Measurements from ENCODE around the gene MICAL2. TPM values are rescaled to one million over a fixed set of nuclear protein-coding genes. Genes with fewer than 3 reads are reported as not detected.

The MICAL2 gene
- total RNA-seq, 1 donor from 2014 or later = 20.8 TPM

GRCh38 chr11:12070446-12071267, 39.7 kb upstream of the MICAL2 start:
- no peak overlapping the region for H3K27ac Mint-ChIP-seq (ENCODE audit: unreplicated experiment)
- no peak for TF ChIP-seq CTCF (IDR thresholded peaks at IDR 0.05)
- no peak overlapping the region for H3K4me3 Mint-ChIP-seq (ENCODE audit: unreplicated experiment)
- no peaks in the 10 kb centered on the region for H3K27me3 Mint-ChIP-seq (ENCODE audit: unreplicated experiment)
- DNase-seq (ENCODE audit: extremely low spot score, unreplicated experiment) = no peak
- H3K9me3 Mint-ChIP-seq (ENCODE audit: unreplicated experiment) = no peaks in the 10 kb centered on the region
- H3K36me3 Mint-ChIP-seq (ENCODE audit: unreplicated experiment) = no peaks in the 10 kb centered on the region
- H3K4me1 Mint-ChIP-seq (ENCODE audit: unreplicated experiment) = peaks cover 26% of the 10 kb centered on the region

- Mint-ChIP-seq H3K4me3 (ENCODE audit: unreplicated experiment) (no peak overlapping the region), H3K4me1 (ENCODE audit: unreplicated experiment) (peaks cover 26% of the 10 kb centered on the region), H3K27ac (ENCODE audit: unreplicated experiment) (no peak overlapping the region), H3K36me3 (ENCODE audit: unreplicated experiment) (no peaks in the 10 kb centered on the region), H3K9me3 (ENCODE audit: unreplicated experiment) (no peaks in the 10 kb centered on the region), H3K27me3 (ENCODE audit: unreplicated experiment) (no peaks in the 10 kb centered on the region)
- no peak for TF ChIP-seq CTCF (IDR thresholded peaks at IDR 0.05)
- no peak for DNase-seq (ENCODE audit: extremely low spot score, unreplicated experiment)
Observed at GRCh38 chr11:12071574-12071973, 38.8 kb upstream of the MICAL2 start.

- TF ChIP-seq CTCF (IDR thresholded peaks at IDR 0.05) = no peak
- H3K9me3 Mint-ChIP-seq (ENCODE audit: unreplicated experiment) = no peaks in the 10 kb centered on the region
- H3K27ac Mint-ChIP-seq (ENCODE audit: unreplicated experiment) = no peak overlapping the region
- no peaks in the 10 kb centered on the region for H3K27me3 Mint-ChIP-seq (ENCODE audit: unreplicated experiment)
- H3K4me3 Mint-ChIP-seq (ENCODE audit: unreplicated experiment) = no peak overlapping the region
- peaks cover 26% of the 10 kb centered on the region for H3K4me1 Mint-ChIP-seq (ENCODE audit: unreplicated experiment)
- no peaks in the 10 kb centered on the region for H3K36me3 Mint-ChIP-seq (ENCODE audit: unreplicated experiment)
- DNase-seq (ENCODE audit: extremely low spot score, unreplicated experiment) = no peak
Observed at GRCh38 chr11:12073436-12073835, 37.0 kb upstream of the MICAL2 start.

GRCh38 chr11:12073886-12074285, 36.5 kb upstream of the MICAL2 start:
- H3K27me3 Mint-ChIP-seq (ENCODE audit: unreplicated experiment) = no peaks in the 10 kb centered on the region
- TF ChIP-seq CTCF (IDR thresholded peaks at IDR 0.05) = no peak
- no peak for DNase-seq (ENCODE audit: extremely low spot score, unreplicated experiment)
- H3K36me3 Mint-ChIP-seq (ENCODE audit: unreplicated experiment) = no peaks in the 10 kb centered on the region
- H3K9me3 Mint-ChIP-seq (ENCODE audit: unreplicated experiment) = no peaks in the 10 kb centered on the region
- H3K27ac Mint-ChIP-seq (ENCODE audit: unreplicated experiment) = peak overlapping the region; percentile 31
- no peak overlapping the region for H3K4me3 Mint-ChIP-seq (ENCODE audit: unreplicated experiment)
- H3K4me1 Mint-ChIP-seq (ENCODE audit: unreplicated experiment) = peaks cover 27% of the 10 kb centered on the region

GRCh38 chr11:12074529-12075195, 35.7 kb upstream of the MICAL2 start:
- TF ChIP-seq CTCF (IDR thresholded peaks at IDR 0.05) = no peak
- peak overlapping the region; percentile 93 for H3K27ac Mint-ChIP-seq (ENCODE audit: unreplicated experiment)
- H3K36me3 Mint-ChIP-seq (ENCODE audit: unreplicated experiment) = no peaks in the 10 kb centered on the region
- peaks cover 33% of the 10 kb centered on the region for H3K4me1 Mint-ChIP-seq (ENCODE audit: unreplicated experiment)
- no peak overlapping the region for H3K4me3 Mint-ChIP-seq (ENCODE audit: unreplicated experiment)
- H3K27me3 Mint-ChIP-seq (ENCODE audit: unreplicated experiment) = no peaks in the 10 kb centered on the region
- no peaks in the 10 kb centered on the region for H3K9me3 Mint-ChIP-seq (ENCODE audit: unreplicated experiment)
- DNase-seq (ENCODE audit: extremely low spot score, unreplicated experiment) = no peak

Data from osteocyte (in vitro differentiated cells).